H1 (cell line): ENCODE measurements around the gene ADAMTS13. TPM values are rescaled to one million over a fixed set of nuclear protein-coding genes. Genes with fewer than 3 reads are reported as not detected.

Source experiments
- CTBP2 ChIP-seq: IDR thresholded peaks from 2 replicates; pipeline ENCODE4 v1.7.0; 2011; ENCODE audit warnings: borderline replicate concordance, mild to moderate bottlenecking, moderate library complexity, mixed read lengths, low read length; ENCODE audit not compliant: insufficient read depth, insufficient read length
- FOSL1 ChIP-seq: IDR thresholded peaks from 2 replicates; pipeline ENCODE4 v1.6.1; 2011; ENCODE audit warnings: mild to moderate bottlenecking, low read depth, low read length, moderate library complexity; ENCODE audit not compliant: insufficient read depth
- HDAC6 ChIP-seq: IDR thresholded peaks from one replicate; pipeline ENCODE4 v1.7.1; 2012; ENCODE audit warnings: low read depth, mild to moderate bottlenecking, inconsistent platforms, low read length, moderate library complexity
- polyA plus RNA-seq, 7 experiments: library from polyadenylated mRNA; depleted of rRNA in 3 of 7; stranded (reverse) in 5 of 7; unstranded in 2 of 7; fragments of >200 nt in 5 of 7; fragments of 200-250 nt in 2 of 7; gene quantifications; 1 replicate in 5 of 7; 2 replicates in 1 of 7; 4 replicates in 1 of 7; pipeline versions ENCODE4 v1.2.1 to v1.2.3, GENCODE V29; 2011 to 2013; ENCODE audit warnings: missing spikeins in 2 of 7, mixed read lengths in 2 of 7
- total RNA-seq: library from RNA; stranded (reverse); fragmentation: NEBNext Ultra II Directional; extraction: Animal tissue kit (Norgen Biotek cat#: 25700); gene quantifications from 2 replicates; pipeline ENCODE4 v1.2.1, GENCODE V29; 2021
- TF ChIP-seq, protein P1 (sequence below): fragments of 300-600 bp; sonication (generic); IDR thresholded peaks from 2 replicates; pipeline ENCODE4 v1.7.1; 2012; ENCODE audit warnings: low read length, moderate library complexity, mild to moderate bottlenecking, inconsistent platforms; ENCODE audit not compliant: insufficient replicate concordance
- TF ChIP-seq, protein P2 (sequence below), 3 experiments: IDR thresholded peaks; 1 replicate in 2 of 3; 2 replicates in 1 of 3; pipeline versions ENCODE4 v1.5.1 to v1.6.1; 2011; ENCODE audit warnings: low read length in 3 of 3, mild to moderate bottlenecking in 3 of 3, inconsistent platforms in 2 of 3, low read depth in 1 of 3, moderate library complexity in 1 of 3; ENCODE audit not compliant: insufficient read depth in 1 of 3; ENCODE audit errors: control extremely low read depth in 1 of 3
- TF ChIP-seq, protein P3 (sequence below): IDR thresholded peaks from 2 replicates; pipeline ENCODE4 v1.6.1; 2012; ENCODE audit warnings: inconsistent platforms

ADAMTS13 gene
- total and polyA plus RNA-seq, 2 of the 8 experiments (the other 6 are each of a cell fraction or from before 2014, with no cell fraction given) = 4.4 to 5.8 TPM

- TF ChIP-seq, protein P1, sequence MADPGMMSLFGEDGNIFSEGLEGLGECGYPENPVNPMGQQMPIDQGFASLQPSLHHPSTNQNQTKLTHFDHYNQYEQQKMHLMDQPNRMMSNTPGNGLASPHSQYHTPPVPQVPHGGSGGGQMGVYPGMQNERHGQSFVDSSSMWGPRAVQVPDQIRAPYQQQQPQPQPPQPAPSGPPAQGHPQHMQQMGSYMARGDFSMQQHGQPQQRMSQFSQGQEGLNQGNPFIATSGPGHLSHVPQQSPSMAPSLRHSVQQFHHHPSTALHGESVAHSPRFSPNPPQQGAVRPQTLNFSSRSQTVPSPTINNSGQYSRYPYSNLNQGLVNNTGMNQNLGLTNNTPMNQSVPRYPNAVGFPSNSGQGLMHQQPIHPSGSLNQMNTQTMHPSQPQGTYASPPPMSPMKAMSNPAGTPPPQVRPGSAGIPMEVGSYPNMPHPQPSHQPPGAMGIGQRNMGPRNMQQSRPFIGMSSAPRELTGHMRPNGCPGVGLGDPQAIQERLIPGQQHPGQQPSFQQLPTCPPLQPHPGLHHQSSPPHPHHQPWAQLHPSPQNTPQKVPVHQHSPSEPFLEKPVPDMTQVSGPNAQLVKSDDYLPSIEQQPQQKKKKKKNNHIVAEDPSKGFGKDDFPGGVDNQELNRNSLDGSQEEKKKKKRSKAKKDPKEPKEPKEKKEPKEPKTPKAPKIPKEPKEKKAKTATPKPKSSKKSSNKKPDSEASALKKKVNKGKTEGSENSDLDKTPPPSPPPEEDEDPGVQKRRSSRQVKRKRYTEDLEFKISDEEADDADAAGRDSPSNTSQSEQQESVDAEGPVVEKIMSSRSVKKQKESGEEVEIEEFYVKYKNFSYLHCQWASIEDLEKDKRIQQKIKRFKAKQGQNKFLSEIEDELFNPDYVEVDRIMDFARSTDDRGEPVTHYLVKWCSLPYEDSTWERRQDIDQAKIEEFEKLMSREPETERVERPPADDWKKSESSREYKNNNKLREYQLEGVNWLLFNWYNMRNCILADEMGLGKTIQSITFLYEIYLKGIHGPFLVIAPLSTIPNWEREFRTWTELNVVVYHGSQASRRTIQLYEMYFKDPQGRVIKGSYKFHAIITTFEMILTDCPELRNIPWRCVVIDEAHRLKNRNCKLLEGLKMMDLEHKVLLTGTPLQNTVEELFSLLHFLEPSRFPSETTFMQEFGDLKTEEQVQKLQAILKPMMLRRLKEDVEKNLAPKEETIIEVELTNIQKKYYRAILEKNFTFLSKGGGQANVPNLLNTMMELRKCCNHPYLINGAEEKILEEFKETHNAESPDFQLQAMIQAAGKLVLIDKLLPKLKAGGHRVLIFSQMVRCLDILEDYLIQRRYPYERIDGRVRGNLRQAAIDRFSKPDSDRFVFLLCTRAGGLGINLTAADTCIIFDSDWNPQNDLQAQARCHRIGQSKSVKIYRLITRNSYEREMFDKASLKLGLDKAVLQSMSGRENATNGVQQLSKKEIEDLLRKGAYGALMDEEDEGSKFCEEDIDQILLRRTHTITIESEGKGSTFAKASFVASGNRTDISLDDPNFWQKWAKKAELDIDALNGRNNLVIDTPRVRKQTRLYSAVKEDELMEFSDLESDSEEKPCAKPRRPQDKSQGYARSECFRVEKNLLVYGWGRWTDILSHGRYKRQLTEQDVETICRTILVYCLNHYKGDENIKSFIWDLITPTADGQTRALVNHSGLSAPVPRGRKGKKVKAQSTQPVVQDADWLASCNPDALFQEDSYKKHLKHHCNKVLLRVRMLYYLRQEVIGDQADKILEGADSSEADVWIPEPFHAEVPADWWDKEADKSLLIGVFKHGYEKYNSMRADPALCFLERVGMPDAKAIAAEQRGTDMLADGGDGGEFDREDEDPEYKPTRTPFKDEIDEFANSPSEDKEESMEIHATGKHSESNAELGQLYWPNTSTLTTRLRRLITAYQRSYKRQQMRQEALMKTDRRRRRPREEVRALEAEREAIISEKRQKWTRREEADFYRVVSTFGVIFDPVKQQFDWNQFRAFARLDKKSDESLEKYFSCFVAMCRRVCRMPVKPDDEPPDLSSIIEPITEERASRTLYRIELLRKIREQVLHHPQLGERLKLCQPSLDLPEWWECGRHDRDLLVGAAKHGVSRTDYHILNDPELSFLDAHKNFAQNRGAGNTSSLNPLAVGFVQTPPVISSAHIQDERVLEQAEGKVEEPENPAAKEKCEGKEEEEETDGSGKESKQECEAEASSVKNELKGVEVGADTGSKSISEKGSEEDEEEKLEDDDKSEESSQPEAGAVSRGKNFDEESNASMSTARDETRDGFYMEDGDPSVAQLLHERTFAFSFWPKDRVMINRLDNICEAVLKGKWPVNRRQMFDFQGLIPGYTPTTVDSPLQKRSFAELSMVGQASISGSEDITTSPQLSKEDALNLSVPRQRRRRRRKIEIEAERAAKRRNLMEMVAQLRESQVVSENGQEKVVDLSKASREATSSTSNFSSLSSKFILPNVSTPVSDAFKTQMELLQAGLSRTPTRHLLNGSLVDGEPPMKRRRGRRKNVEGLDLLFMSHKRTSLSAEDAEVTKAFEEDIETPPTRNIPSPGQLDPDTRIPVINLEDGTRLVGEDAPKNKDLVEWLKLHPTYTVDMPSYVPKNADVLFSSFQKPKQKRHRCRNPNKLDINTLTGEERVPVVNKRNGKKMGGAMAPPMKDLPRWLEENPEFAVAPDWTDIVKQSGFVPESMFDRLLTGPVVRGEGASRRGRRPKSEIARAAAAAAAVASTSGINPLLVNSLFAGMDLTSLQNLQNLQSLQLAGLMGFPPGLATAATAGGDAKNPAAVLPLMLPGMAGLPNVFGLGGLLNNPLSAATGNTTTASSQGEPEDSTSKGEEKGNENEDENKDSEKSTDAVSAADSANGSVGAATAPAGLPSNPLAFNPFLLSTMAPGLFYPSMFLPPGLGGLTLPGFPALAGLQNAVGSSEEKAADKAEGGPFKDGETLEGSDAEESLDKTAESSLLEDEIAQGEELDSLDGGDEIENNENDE = no peak
- TF ChIP-seq FOSL1 (no peak), HDAC6 (no peak), CTBP2 (no peak)
- TF ChIP-seq, protein P2, sequence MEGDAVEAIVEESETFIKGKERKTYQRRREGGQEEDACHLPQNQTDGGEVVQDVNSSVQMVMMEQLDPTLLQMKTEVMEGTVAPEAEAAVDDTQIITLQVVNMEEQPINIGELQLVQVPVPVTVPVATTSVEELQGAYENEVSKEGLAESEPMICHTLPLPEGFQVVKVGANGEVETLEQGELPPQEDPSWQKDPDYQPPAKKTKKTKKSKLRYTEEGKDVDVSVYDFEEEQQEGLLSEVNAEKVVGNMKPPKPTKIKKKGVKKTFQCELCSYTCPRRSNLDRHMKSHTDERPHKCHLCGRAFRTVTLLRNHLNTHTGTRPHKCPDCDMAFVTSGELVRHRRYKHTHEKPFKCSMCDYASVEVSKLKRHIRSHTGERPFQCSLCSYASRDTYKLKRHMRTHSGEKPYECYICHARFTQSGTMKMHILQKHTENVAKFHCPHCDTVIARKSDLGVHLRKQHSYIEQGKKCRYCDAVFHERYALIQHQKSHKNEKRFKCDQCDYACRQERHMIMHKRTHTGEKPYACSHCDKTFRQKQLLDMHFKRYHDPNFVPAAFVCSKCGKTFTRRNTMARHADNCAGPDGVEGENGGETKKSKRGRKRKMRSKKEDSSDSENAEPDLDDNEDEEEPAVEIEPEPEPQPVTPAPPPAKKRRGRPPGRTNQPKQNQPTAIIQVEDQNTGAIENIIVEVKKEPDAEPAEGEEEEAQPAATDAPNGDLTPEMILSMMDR (IDR thresholded peaks at IDR 0.05; ENCODE audit: control extremely low read depth in 1 of 3, insufficient read depth in 1 of 3, low read depth in 1 of 3, low read length in 3 of 3) = no peak
- TF ChIP-seq, protein P3, sequence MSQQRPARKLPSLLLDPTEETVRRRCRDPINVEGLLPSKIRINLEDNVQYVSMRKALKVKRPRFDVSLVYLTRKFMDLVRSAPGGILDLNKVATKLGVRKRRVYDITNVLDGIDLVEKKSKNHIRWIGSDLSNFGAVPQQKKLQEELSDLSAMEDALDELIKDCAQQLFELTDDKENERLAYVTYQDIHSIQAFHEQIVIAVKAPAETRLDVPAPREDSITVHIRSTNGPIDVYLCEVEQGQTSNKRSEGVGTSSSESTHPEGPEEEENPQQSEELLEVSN = no peak
These were observed 85.2 kb downstream of the ADAMTS13 start (continued) for GRCh38 chr9:133507246-133507965.
